Measurements from ENCODE around the gene KCTD2. TPM values are rescaled to one million over a fixed set of nuclear protein-coding genes. Genes with fewer than 3 reads are reported as not detected.

The KCTD2 gene
- total and polyA plus RNA-seq, 10 donors, result 11.0 to 28.4 (median 25.2) TPM

GRCh38 chr17:75061618-75062017 is 14.6 kb downstream of the KCTD2 start:
- H3K9me3 ChIP-seq, result no peaks in the 10 kb centered on the region
- H3K27ac ChIP-seq, result no peak overlapping the region
- WGBS, 5 donors, result 90 to 97% (median 94%) methylated on average over 7 to 8 of the region's 8 CpGs
- H3K4me1 ChIP-seq, result peaks cover 0 to 29% (median 12%) of the 10 kb centered on the region in 6 donors
- no peak overlapping the region for H3K4me3 ChIP-seq
- peaks cover 0 to 87% (median 54%) of the 10 kb centered on the region in 6 donors for H3K36me3 ChIP-seq
- no peak for DNase-seq
- TF ChIP-seq POLR2A (IDR thresholded peaks at IDR 0.05) (no peak), POLR2AphosphoS5 (IDR thresholded peaks at IDR 0.05) (no peak)
- TF ChIP-seq, protein P1, sequence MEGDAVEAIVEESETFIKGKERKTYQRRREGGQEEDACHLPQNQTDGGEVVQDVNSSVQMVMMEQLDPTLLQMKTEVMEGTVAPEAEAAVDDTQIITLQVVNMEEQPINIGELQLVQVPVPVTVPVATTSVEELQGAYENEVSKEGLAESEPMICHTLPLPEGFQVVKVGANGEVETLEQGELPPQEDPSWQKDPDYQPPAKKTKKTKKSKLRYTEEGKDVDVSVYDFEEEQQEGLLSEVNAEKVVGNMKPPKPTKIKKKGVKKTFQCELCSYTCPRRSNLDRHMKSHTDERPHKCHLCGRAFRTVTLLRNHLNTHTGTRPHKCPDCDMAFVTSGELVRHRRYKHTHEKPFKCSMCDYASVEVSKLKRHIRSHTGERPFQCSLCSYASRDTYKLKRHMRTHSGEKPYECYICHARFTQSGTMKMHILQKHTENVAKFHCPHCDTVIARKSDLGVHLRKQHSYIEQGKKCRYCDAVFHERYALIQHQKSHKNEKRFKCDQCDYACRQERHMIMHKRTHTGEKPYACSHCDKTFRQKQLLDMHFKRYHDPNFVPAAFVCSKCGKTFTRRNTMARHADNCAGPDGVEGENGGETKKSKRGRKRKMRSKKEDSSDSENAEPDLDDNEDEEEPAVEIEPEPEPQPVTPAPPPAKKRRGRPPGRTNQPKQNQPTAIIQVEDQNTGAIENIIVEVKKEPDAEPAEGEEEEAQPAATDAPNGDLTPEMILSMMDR (IDR thresholded peaks at IDR 0.05 in 8 of 11, conservative IDR thresholded peaks at IDR 0.05 in 3 of 11), result no peak
- intact Hi-C loops (cut with DNase I; ENCODE audit: low total_unique reads), result no loop called here
- H3K27me3 ChIP-seq (replicated peaks in 1 of 7), result no peaks in the 10 kb centered on the region

DNA sequence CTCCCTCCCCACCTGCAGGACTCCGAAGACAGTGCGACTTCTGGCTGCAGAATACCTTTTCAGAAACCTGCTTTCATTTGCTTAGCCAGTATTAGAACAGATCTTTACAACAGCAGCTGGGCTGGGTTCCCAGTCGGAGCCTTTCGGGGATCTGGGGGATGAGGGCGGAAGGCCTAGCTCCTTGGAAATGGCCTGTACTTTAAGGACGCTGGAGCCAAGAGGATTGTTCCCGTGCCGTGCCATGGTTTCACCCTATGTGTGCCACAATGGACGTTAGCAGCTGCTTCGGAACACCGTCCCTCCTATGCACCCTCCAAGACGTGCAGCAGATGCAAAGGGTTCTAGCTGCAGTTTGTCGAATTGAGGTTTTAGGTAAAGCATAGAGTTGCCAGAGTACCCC is 16.2 kb downstream of the KCTD2 start:
- Histone ChIP-seq H3K27ac (no peak overlapping the region), H3K9me3 (no peaks in the 10 kb centered on the region), H3K27me3 (replicated peaks in 1 of 7) (no peaks in the 10 kb centered on the region), H3K4me3 (no peak overlapping the region), H3K36me3 (peaks cover 0 to 71% (median 48%) of the 10 kb centered on the region in 6 donors), H3K4me1 (peaks cover 0 to 35% (median 12%) of the 10 kb centered on the region in 6 donors)
- DNase-seq, result no peak
- no peak for TF ChIP-seq POLR2A (IDR thresholded peaks at IDR 0.05)
- TF ChIP-seq, protein P1 (IDR thresholded peaks at IDR 0.05 in 8 of 11, conservative IDR thresholded peaks at IDR 0.05 in 3 of 11), result no peak
- no peak for TF ChIP-seq POLR2AphosphoS5 (IDR thresholded peaks at IDR 0.05)
- intact Hi-C loops (cut with DNase I; ENCODE audit: low total_unique reads), result no loop called here
- WGBS, 5 donors, result 93 to 96% (median 94%) methylated on average over 12 to 13 of the region's 13 CpGs

- intact Hi-C loops (cut with DNase I; ENCODE audit: low total_unique reads), result no loop called here
- TF ChIP-seq, protein P1 (IDR thresholded peaks at IDR 0.05 in 8 of 11, conservative IDR thresholded peaks at IDR 0.05 in 3 of 11), result no peak
- TF ChIP-seq POLR2A (IDR thresholded peaks at IDR 0.05) (no peak), POLR2AphosphoS5 (IDR thresholded peaks at IDR 0.05) (no peak)
- Histone ChIP-seq H3K36me3 (peaks cover 0 to 68% (median 47%) of the 10 kb centered on the region in 6 donors), H3K4me3 (no peak overlapping the region), H3K9me3 (no peaks in the 10 kb centered on the region), H3K27ac (no peak overlapping the region), H3K27me3 (replicated peaks in 1 of 7) (no peaks in the 10 kb centered on the region), H3K4me1 (peaks cover 0 to 35% (median 12%) of the 10 kb centered on the region in 6 donors)
- DNase-seq, result no peak
- 81 to 95% (median 90%) methylated on average over 3 of the region's 3 CpGs for WGBS, 5 donors
These were observed 16.6 kb downstream of the KCTD2 start for GRCh38 chr17:75063626-75064025.

DNA sequence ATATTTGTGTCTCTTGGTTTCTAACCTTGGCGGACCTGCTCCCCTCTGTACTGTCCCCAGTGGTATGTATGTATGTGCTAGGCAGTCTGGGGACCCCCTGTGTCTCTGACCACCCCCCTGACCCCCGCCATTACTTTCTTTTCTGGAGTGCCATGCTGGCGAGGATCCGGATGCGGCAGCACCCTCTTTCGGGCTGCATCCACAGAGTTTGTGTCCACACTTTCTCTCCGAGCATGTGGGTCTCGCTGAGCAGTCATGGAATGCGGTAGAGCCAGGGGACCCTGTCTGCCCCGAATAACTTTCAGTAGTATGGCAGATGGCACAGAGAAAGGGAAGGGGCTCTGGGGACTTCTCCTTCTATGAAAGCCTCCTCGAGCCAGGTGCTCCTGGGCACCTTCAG is 17.0 kb downstream of the KCTD2 start:
- no peak for DNase-seq
- intact Hi-C loops (cut with DNase I; ENCODE audit: low total_unique reads), result no loop called here

More for the DNA sequence above, 17.0 kb downstream of the KCTD2 start:
- Histone ChIP-seq H3K27ac (no peak overlapping the region), H3K4me3 (no peak overlapping the region), H3K27me3 (replicated peaks in 1 of 7) (no peaks in the 10 kb centered on the region), H3K4me1 (peaks cover 0 to 35% (median 12%) of the 10 kb centered on the region in 6 donors), H3K36me3 (peaks cover 0 to 67% (median 47%) of the 10 kb centered on the region in 6 donors), H3K9me3 (no peaks in the 10 kb centered on the region)
- WGBS, 5 donors, result 92 to 99% (median 97%) methylated on average over 11 of the region's 11 CpGs
- TF ChIP-seq POLR2A (IDR thresholded peaks at IDR 0.05) (no peak), POLR2AphosphoS5 (IDR thresholded peaks at IDR 0.05) (no peak)
- TF ChIP-seq, protein P1 (IDR thresholded peaks at IDR 0.05 in 8 of 11, conservative IDR thresholded peaks at IDR 0.05 in 3 of 11), result no peak

All from spleen (tissue), 11 donors.